Mesothelial cell of epicardium (in vitro differentiated cells): ENCODE measurements around the gene GPER1. TPM values are rescaled to one million over a fixed set of nuclear protein-coding genes. Genes with fewer than 3 reads are reported as not detected.
"Not testable (repeated sequence)": the region's sequence is repeated elsewhere in the genome, so short reads cannot be mapped to it uniquely, and the experiment has no call there.

ENCODE experiments used
- DNase-seq, 2 experiments: peaks; one replicate each; pipeline ENCODE4 v3.0.0; 2021; ENCODE audit warnings: low spot score in 2 of 2; ENCODE audit not compliant: unreplicated experiment in 2 of 2
- H3K27ac Mint-ChIP-seq: 2 replicates; pipeline ENCODE4 v1.8.0; 2021; ENCODE audit warnings: mixed read lengths
- H3K27me3 Mint-ChIP-seq: 2 replicates; pipeline ENCODE4 v1.8.0; 2021; ENCODE audit warnings: low read depth, mixed read lengths
- H3K36me3 Mint-ChIP-seq: 2 replicates; pipeline ENCODE4 v1.8.0; 2021; ENCODE audit warnings: mixed read lengths
- H3K4me1 Mint-ChIP-seq: 2 replicates; pipeline ENCODE4 v1.8.0; 2021; ENCODE audit warnings: mixed read lengths
- H3K4me3 Mint-ChIP-seq: 2 replicates; pipeline ENCODE4 v1.8.0; 2021; ENCODE audit warnings: mild to moderate bottlenecking, moderate library complexity, mixed read lengths
- H3K9me3 Mint-ChIP-seq: 2 replicates; pipeline ENCODE4 v1.8.0; 2021; ENCODE audit warnings: mixed read lengths
- CTCF ChIP-seq: fragments of 200-600 bp; sonication (generic); IDR thresholded peaks from one replicate; pipeline ENCODE4 v1.5.0; 2021; ENCODE audit warnings: antibody characterized with exemption; ENCODE audit not compliant: unreplicated experiment
- total RNA-seq: library from RNA; stranded (reverse); gene quantifications from 3 replicates; pipeline ENCODE4 v1.2.1, GENCODE V29; 2021

GPER1 gene
- total RNA-seq, 1 donor from 2014 or later, result 2.1 TPM

- Mint-ChIP-seq H3K9me3 (no peaks in the 10 kb centered on the region), H3K4me3 (no peak overlapping the region), H3K27ac (no peak overlapping the region), H3K4me1 (peaks cover 12% of the 10 kb centered on the region), H3K36me3 (peaks cover 2% of the 10 kb centered on the region), H3K27me3 (no peaks in the 10 kb centered on the region)
- no peak for DNase-seq
- TF ChIP-seq CTCF, result no peak
Measured at GRCh38 chr7:1068619-1069018, 19.3 kb upstream of the GPER1 start.

DNA sequence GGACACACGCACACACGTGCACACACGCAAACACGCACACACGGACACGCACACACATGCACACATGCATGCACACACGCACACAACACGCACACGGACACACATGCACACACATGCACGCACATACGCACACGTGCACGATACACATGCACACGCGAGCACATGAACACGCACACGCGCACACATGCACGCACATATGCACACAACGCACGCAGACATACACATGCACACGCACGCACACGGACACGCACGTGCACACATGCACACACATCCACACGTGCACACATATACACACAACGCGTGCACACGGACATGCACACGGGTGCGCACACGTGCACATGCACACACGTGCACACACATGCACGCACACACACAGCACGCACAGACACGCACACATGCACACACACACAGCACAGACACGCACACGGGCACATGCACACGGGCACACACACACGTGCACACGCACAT lies 17.3 kb upstream of the GPER1 start:
- no peak for TF ChIP-seq CTCF
- H3K27ac Mint-ChIP-seq, result no peak overlapping the region
- H3K36me3 Mint-ChIP-seq, result peaks cover 2% of the 10 kb centered on the region
- no peak overlapping the region for H3K4me3 Mint-ChIP-seq
- H3K27me3 Mint-ChIP-seq, result no peaks in the 10 kb centered on the region
- peaks cover 11% of the 10 kb centered on the region for H3K4me1 Mint-ChIP-seq
- no peak for DNase-seq
- no peaks in the 10 kb centered on the region for H3K9me3 Mint-ChIP-seq

DNA sequence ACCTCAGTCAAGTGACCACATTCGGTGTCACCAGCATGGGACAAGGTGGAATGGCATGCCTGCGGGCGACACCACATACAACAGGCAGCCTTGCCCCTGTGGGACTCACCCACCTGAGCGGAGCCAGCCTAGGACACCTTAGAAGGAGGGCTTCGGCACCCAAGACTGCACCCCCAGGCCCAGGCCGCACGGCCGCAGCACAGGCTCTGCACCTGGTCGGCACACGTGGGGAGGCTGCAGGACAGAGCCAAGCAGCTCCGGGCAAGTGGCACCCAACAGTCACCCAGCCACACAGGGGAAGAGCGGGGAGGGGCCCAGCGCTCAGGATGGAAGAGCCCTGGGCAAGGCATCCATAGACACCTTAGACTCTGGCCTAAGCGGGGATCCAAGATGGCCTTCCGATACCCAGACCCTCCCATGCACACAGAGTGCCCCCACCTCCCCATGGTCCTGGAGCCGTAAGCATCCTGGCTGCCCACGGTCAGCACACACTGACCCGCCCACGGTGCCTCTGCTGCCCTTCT lies 16.1 kb upstream of the GPER1 start:
- DNase-seq, result no peak
- H3K36me3 Mint-ChIP-seq, result peaks cover 2% of the 10 kb centered on the region
- H3K27ac Mint-ChIP-seq, result no peak overlapping the region
- no peaks in the 10 kb centered on the region for H3K27me3 Mint-ChIP-seq
- H3K4me3 Mint-ChIP-seq, result no peak overlapping the region
- no peak for TF ChIP-seq CTCF
- H3K4me1 Mint-ChIP-seq, result peaks cover 10% of the 10 kb centered on the region
- H3K9me3 Mint-ChIP-seq, result no peaks in the 10 kb centered on the region

- Mint-ChIP-seq H3K4me3 (no peak overlapping the region), H3K36me3 (peaks cover 2% of the 10 kb centered on the region), H3K4me1 (peaks cover 11% of the 10 kb centered on the region), H3K9me3 (no peaks in the 10 kb centered on the region), H3K27me3 (no peaks in the 10 kb centered on the region), H3K27ac (peak overlapping the region; percentile 48)
- no peak for TF ChIP-seq CTCF
- DNase-seq, result no peak
Measured at GRCh38 chr7:1073142-1073977, 14.6 kb upstream of the GPER1 start.

DNA sequence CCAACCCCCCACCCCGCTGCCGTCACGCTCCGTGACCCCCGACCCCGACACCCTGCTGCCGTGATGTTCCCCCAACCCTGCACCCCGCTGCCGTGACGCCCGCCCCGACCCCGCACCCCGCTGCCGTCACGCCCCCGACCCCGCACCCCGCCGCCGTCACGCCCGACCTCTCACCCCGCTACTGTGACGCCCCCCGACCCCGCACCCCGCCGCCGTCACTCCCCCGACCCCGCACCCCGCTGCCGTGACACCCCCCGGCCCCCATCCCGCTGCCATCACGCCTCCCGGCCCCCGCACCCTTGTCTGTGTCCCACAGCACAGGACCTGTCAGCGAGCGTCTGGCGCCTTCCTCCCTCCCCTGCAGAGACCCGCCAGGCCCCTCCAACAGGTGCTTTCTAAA lies 13.9 kb upstream of the GPER1 start:
- peak overlapping the region; percentile 15 for H3K27ac Mint-ChIP-seq
- DNase-seq, H3K9me3 Mint-ChIP-seq, H3K36me3 Mint-ChIP-seq, H3K27me3 Mint-ChIP-seq, H3K4me3 Mint-ChIP-seq: not testable (repeated sequence)
- peaks cover 11% of the 10 kb centered on the region for H3K4me1 Mint-ChIP-seq

DNA sequence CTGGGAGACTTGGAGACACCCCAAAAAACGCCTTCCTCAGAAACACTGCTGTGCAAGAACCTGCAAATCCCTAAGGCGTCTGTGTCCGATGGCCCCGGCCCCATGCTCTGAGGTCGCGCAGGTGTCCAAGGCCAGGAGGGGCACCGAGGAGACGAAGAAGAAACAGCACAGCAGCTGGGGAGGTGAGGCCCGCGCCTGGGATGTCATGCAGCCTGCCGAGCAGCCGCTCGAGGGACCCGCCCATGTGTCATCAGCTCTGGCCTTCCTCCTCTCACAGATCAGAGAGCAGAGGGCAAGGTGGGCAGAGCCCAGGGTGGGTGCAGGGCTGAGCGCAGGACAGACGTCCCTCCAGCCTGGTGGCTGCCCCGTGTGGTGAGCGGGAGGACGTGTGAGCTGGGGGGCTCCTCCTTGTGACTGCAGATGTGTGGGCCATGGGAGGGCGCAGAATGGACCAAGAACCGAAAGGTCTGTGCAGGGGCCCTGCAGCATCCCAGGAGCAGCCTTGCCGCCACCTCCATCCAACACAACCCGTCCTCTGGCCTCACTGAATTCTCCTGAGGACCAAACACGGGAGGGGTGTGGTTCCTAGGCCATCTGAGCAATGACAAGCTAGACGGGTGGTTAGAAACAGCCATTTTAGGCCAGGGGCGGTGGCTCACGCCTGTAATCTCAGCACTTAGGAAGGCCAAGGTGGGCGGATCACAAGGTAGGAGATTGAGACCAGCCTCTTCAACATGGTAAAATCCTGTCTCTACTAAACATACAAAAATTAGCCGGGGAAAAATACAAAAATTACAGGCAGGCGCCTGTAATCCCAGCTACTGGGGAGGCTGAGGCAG lies 13.1 kb upstream of the GPER1 start:
- DNase-seq, result no peak
- Mint-ChIP-seq H3K4me1 (peaks cover 13% of the 10 kb centered on the region), H3K27me3 (no peaks in the 10 kb centered on the region), H3K9me3 (no peaks in the 10 kb centered on the region), H3K36me3 (peaks cover 2% of the 10 kb centered on the region), H3K4me3 (no peak overlapping the region), H3K27ac (no peak overlapping the region)
- TF ChIP-seq CTCF, result no peak
